K562 (cell line): ENCODE measurements around the gene ATP9B. TPM values are rescaled to one million over a fixed set of nuclear protein-coding genes. Genes with fewer than 3 reads are reported as not detected.

ENCODE experiments used
- ATAC-seq: fragments of 200-7000 bp; cut with Tn5 transposase; 3 replicates; pipeline ENCODE4 v1.9.1; 2020; ENCODE audit warnings: moderate library complexity
- BruUV-seq: library from RNA; stranded (reverse); fragments of 400-500 nt; replicated peaks from 2 replicates; lab custom pipeline; 2021; lab: Mats Ljungman, UMichigan
- CTCF ChIA-PET: fragments of 300-600 bp; formaldehyde crosslinking; extraction: SDS; loops from one replicate; lab custom pipeline; 2021; ENCODE audit warnings: low intra/inter-chr PET ratio; lab: Yijun Ruan, JAX
- POLR2A ChIA-PET: fragments of 300-600, 350-650 bp; sonication (Branson Sonifier 250); formaldehyde crosslinking; extraction: SDS; loops from one replicate; lab custom pipeline; 2021; ENCODE audit warnings: antibody characterized with exemption, inconsistent platforms; lab: Yijun Ruan, JAX
- DNase-seq, 4 experiments: peaks; one replicate each; pipeline versions ENCODE4 v3.0.0 to v3.0.0-alpha.2; 2011 to 2018; ENCODE audit warnings: low spot score in 3 of 4, mixed read lengths in 3 of 4; ENCODE audit errors: extremely low read depth in 1 of 4
- FAIRE-seq: peaks from 2 replicates; lab custom pipeline; 2011; peaks lifted over from hg19 to GRCh38; lab: Jason Lieb, UNC
- H2AFZ ChIP-seq: 2 replicates; pipeline ENCODE4 v1.6.0; 2011; ENCODE audit warnings: low read depth, low read length, control low read depth, inconsistent platforms
- H3K27ac ChIP-seq: fragments of 200-600 bp; 3 replicates; pipeline ENCODE4 v1.8.0; 2011; ENCODE audit warnings: low read depth, mild to moderate bottlenecking, control low read depth, inconsistent platforms, low read length, moderate library complexity, mixed read lengths; ENCODE audit errors: extremely low read depth
- H3K27me3 ChIP-seq, 2 experiments: fragments of 300-600 bp in 1 of 2; 2 replicates in 1 of 2; 3 replicates in 1 of 2; pipeline versions ENCODE4 v1.6.0 to v1.8.0; 2011; ENCODE audit warnings: inconsistent platforms in 2 of 2, low read length in 2 of 2, mild to moderate bottlenecking in 1 of 2, mixed read lengths in 1 of 2, moderate library complexity in 1 of 2; ENCODE audit not compliant: control insufficient read depth in 2 of 2, insufficient read depth in 2 of 2
- H3K36me3 ChIP-seq: fragments of 300-600 bp; 3 replicates; pipeline ENCODE4 v1.8.0; 2011; ENCODE audit warnings: mild to moderate bottlenecking, low read length, inconsistent platforms; ENCODE audit not compliant: control insufficient read depth, insufficient read depth
- H3K4me1 ChIP-seq, 2 experiments: fragments of 200-600 bp in 1 of 2; replicated peaks in 1 of 2; 2 replicates in 1 of 2; 3 replicates in 1 of 2; pipeline versions ENCODE4 v1.5.1 to v1.8.0; 2011; ENCODE audit warnings: inconsistent platforms in 2 of 2, low read length in 2 of 2, mild to moderate bottlenecking in 1 of 2, mixed read lengths in 1 of 2, moderate library complexity in 1 of 2; ENCODE audit not compliant: control insufficient read depth in 2 of 2, insufficient read depth in 2 of 2
- H3K4me2 ChIP-seq: 2 replicates; pipeline ENCODE4 v1.6.1; 2011; ENCODE audit warnings: low read length, control low read depth, inconsistent platforms, mixed read lengths; ENCODE audit not compliant: insufficient read depth
- H3K4me3 ChIP-seq: fragments of 200-600 bp; sonication (generic), shearing (Covaris generic); 2 replicates; pipeline ENCODE4 v1.5.1; 2016; ENCODE audit warnings: control low read depth, inconsistent platforms
- H3K79me2 ChIP-seq: fragments of 200-600 bp; 3 replicates; pipeline ENCODE4 v1.8.0; 2011; ENCODE audit warnings: low read length, inconsistent platforms; ENCODE audit not compliant: control insufficient read depth, insufficient read depth
- H3K9ac ChIP-seq, 2 experiments: 2 replicates each; pipeline versions ENCODE4 v1.6.0 to v1.6.1; 2011; ENCODE audit warnings: low read depth in 2 of 2, low read length in 2 of 2, control low read depth in 1 of 2, inconsistent platforms in 1 of 2, mild to moderate bottlenecking in 1 of 2, mixed read lengths in 1 of 2; ENCODE audit not compliant: insufficient read depth in 1 of 2
- H3K9me1 ChIP-seq: one replicate; pipeline ENCODE4 v1.6.0; 2011; ENCODE audit warnings: inconsistent platforms, mild to moderate bottlenecking, low read length, moderate library complexity; ENCODE audit not compliant: control insufficient read depth, insufficient read depth
- H3K9me3 ChIP-seq: replicated peaks from 2 replicates; pipeline ENCODE4 v1.5.1; 2011; ENCODE audit warnings: low read depth, low read length, inconsistent platforms; ENCODE audit not compliant: control insufficient read depth, insufficient read depth
- H4K20me1 ChIP-seq: replicated peaks from 2 replicates; pipeline ENCODE4 v1.6.1; 2011; ENCODE audit warnings: low read length, inconsistent platforms, mixed read lengths; ENCODE audit not compliant: control insufficient read depth, insufficient read depth
- CREB3 ChIP-seq: fragments of 450-650 bp; conservative IDR thresholded peaks from 2 replicates; pipeline ENCODE4 v1.6.1; 2016; ENCODE audit warnings: missing genetic modification characterization, low read depth, mild to moderate bottlenecking, missing compliant biosample characterization, moderate library complexity
- E2F6 ChIP-seq, 2 experiments: IDR thresholded peaks; 2 replicates each; pipeline ENCODE4 v1.6.1; 2011; ENCODE audit warnings: borderline replicate concordance in 1 of 2, control low read depth in 1 of 2, low read depth in 1 of 2, low read length in 1 of 2, mild to moderate bottlenecking in 1 of 2, mixed read lengths in 1 of 2, moderate library complexity in 1 of 2; ENCODE audit not compliant: insufficient read depth in 1 of 2, insufficient read length in 1 of 2, poor library complexity in 1 of 2, severe bottlenecking in 1 of 2; ENCODE audit errors: extremely low read depth in 1 of 2
- PHTF2 ChIP-seq: fragments of 250-450 bp; sonication (Bioruptor Pico); IDR thresholded peaks from 2 replicates; pipeline ENCODE4 v1.5.0; 2021; ENCODE audit warnings: mild to moderate bottlenecking
- PRDM10 ChIP-seq: fragments of 450-650 bp; IDR thresholded peaks from 2 replicates; pipeline ENCODE4 v1.6.1; 2018; ENCODE audit not compliant: partially characterized antibody
- RAD51 ChIP-seq: fragments of 450-650 bp; IDR thresholded peaks from 2 replicates; pipeline ENCODE4 v1.7.1; 2016; ENCODE audit warnings: low read depth, mild to moderate bottlenecking, borderline replicate concordance
- TFE3 ChIP-seq: fragments of 450-650 bp; formaldehyde crosslinking; IDR thresholded peaks from 2 replicates; pipeline ENCODE4 v1.4.0; 2020; ENCODE audit warnings: mild to moderate bottlenecking, mixed read lengths
- YY1 ChIP-seq, 3 experiments: IDR thresholded peaks; 2 replicates each; pipeline ENCODE4 v1.6.1; 2011; ENCODE audit warnings: low read length in 2 of 3, mild to moderate bottlenecking in 2 of 3, moderate library complexity in 2 of 3, borderline replicate concordance in 1 of 3, control low read depth in 1 of 3, low read depth in 1 of 3; ENCODE audit not compliant: insufficient read depth in 3 of 3, insufficient replicate concordance in 2 of 3, control insufficient read depth in 1 of 3, insufficient read length in 1 of 3; ENCODE audit errors: extremely low read depth in 1 of 3
- ZNF224 ChIP-seq: sonication (generic); formaldehyde crosslinking; IDR thresholded peaks from 2 replicates; pipeline ENCODE4 v1.8.0; 2022; ENCODE audit warnings: mild to moderate bottlenecking, missing genetic modification reagents
- ZNF655 ChIP-seq: fragments of 250-450 bp; sonication (Bioruptor Pico); IDR thresholded peaks from 2 replicates; pipeline ENCODE4 v1.5.0; 2021
- WGBS: fragments of 100-300 bp; shearing (Covaris generic); methylation state at CpG from one replicate; pipeline ENCODE4 v1.1.6; 2016; ENCODE audit warnings: low coverage, mixed read lengths; ENCODE audit not compliant: insufficient coverage; ENCODE audit errors: missing lambda C conversion rate; 5-methylcytosine and 5-hydroxymethylcytosine counted together
- in situ Hi-C: fragments of 300-500 bp; cut with MboI; formaldehyde crosslinking; loops from 4 replicates; pipeline ENCODE4 v1.15.0; 2018; ENCODE audit warnings: inconsistent platforms, mixed read lengths
- intact Hi-C: fragments of 100-400 bp; cut with micrococcal nuclease; formaldehyde crosslinking; loops from 2 replicates; pipeline ENCODE4 v1.14.2; 2022
- polyA plus RNA-seq, 8 experiments: library from polyadenylated mRNA; depleted of rRNA in 4 of 8; stranded (reverse) in 5 of 8; unstranded in 3 of 8; fragments of >200 nt; fragmentation: Nextera tagmentation in 2 of 8; fragmentation: Illumina TruSeq in 1 of 8; extraction: Ambion mirVana in 2 of 8; extraction: Trizol in 1 of 8; gene quantifications; 2 replicates each; pipeline versions ENCODE4 v1.2.1 to v1.2.3, GENCODE V29; 2011 to 2014; ENCODE audit warnings: inconsistent platforms in 1 of 8, missing spikeins in 1 of 8
- total RNA-seq, 7 experiments: library from RNA; depleted of rRNA in 6 of 7; stranded (reverse); fragments of >200 nt in 6 of 7; fragmentation: Illumina TruSeq in 2 of 7; extraction: Trizol in 2 of 7; gene quantifications; 2 replicates each; pipeline versions ENCODE4 v1.2.1 to v1.2.3, GENCODE V29; 2011 to 2021; ENCODE audit warnings: low replicate concordance in 1 of 7

The ATP9B gene
- total and polyA plus RNA-seq, 9 of the 15 experiments (the other 6 are each of a cell fraction or from before 2014, with no cell fraction given): 0.66 to 13.2 (median 7.9) TPM

- Histone ChIP-seq H2AFZ (no peak overlapping the region), H3K9me1 (no peaks in the 10 kb centered on the region), H3K4me1 (peaks cover 0 to 17% of the 10 kb centered on the region in 2 experiments; a peak in 2 of 5 replicates), H3K9me3 (no peaks in the 10 kb centered on the region), H3K79me2 (no peaks in the 10 kb centered on the region), H3K9ac (no peak overlapping the region), H3K27ac (no peak overlapping the region), H4K20me1 (no peaks in the 10 kb centered on the region), H3K36me3 (no peaks in the 10 kb centered on the region), H3K4me2 (no peak overlapping the region), H3K27me3 (peaks cover 21 to 58% of the 10 kb centered on the region in 2 experiments), H3K4me3 (no peak overlapping the region)
- POLR2A ChIA-PET: no interaction called here
- peak; percentile 41 for ATAC-seq
- WGBS: 9% methylated on average over 27 of the region's 36 CpGs
- CTCF ChIA-PET: no interaction called here
- FAIRE-seq: no peak
- no TSS peak for BruUV-seq
- in situ Hi-C loops: no loop called here
- no peak for DNase-seq
- intact Hi-C loops: no loop called here
- TF ChIP-seq CREB3 (tag): no peak
- no peak for TF ChIP-seq PHTF2 (CRISPR knock-in tag)
- TF ChIP-seq TFE3 (CRISPR knock-in tag): peak; percentile 76
- no peak for TF ChIP-seq ZNF655 (CRISPR knock-in tag)
- TF ChIP-seq E2F6 (IDR thresholded peaks at IDR 0.05; ENCODE audit: borderline replicate concordance in 1 of 2, extremely low read depth in 1 of 2, insufficient read depth in 1 of 2, insufficient read length in 1 of 2, low read depth in 1 of 2, low read length in 1 of 2, poor library complexity in 1 of 2, severe bottlenecking in 1 of 2): peak in 1 of 2 experiments; percentile 20
- no peak for TF ChIP-seq ZNF224
- peak in 1 of 3 experiments; percentile 22 for TF ChIP-seq YY1 (IDR thresholded peaks at IDR 0.05; ENCODE audit: borderline replicate concordance in 1 of 3, control insufficient read depth in 1 of 3, extremely low read depth in 1 of 3, insufficient read depth in 3 of 3, insufficient read length in 1 of 3, insufficient replicate concordance in 2 of 3, low read depth in 1 of 3, low read length in 2 of 3)
- peak; percentile 42; the same call in 1 of the 2 replicates for TF ChIP-seq RAD51
- no peak for TF ChIP-seq PRDM10
Observed at GRCh38 chr18:79047556-79048244, 21.5 kb upstream of the ATP9B start.
